H9 (cell line): ENCODE results near the gene LHPP. TPM values are rescaled to one million over a fixed set of nuclear protein-coding genes. Genes with fewer than 3 reads are reported as not detected.

Source experiments
- DNase-seq: peaks from one replicate; pipeline ENCODE4 v3.0.0-alpha.2; 2017
- H2AFZ ChIP-seq: one replicate; pipeline ENCODE4 v1.6.1; 2013; ENCODE audit warnings: mild to moderate bottlenecking, low read length, control low read depth, moderate library complexity
- H2AK5ac ChIP-seq: 2 replicates; pipeline ENCODE4 v1.6.1; 2013; ENCODE audit warnings: low read length, control low read depth, mixed read lengths; ENCODE audit not compliant: insufficient read length
- H2BK120ac ChIP-seq: one replicate; pipeline ENCODE4 v1.6.1; 2013; ENCODE audit warnings: low read depth, mild to moderate bottlenecking, low read length, control low read depth, inconsistent platforms; ENCODE audit not compliant: poor library complexity, severe bottlenecking
- H2BK12ac ChIP-seq: 2 replicates; pipeline ENCODE4 v1.6.1; 2013; ENCODE audit warnings: low read length, control low read depth, mixed read lengths, low read depth; ENCODE audit not compliant: insufficient read length
- H2BK15ac ChIP-seq: 2 replicates; pipeline ENCODE4 v1.6.1; 2013; ENCODE audit warnings: low read depth, low read length, control low read depth
- H2BK20ac ChIP-seq: one replicate; pipeline ENCODE4 v1.6.1; 2013; ENCODE audit warnings: low read depth, mild to moderate bottlenecking, low read length, control low read depth, inconsistent platforms; ENCODE audit not compliant: poor library complexity, severe bottlenecking
- H2BK5ac ChIP-seq: 2 replicates; pipeline ENCODE4 v1.6.1; 2013; ENCODE audit warnings: low read length, control low read depth, mixed read lengths; ENCODE audit not compliant: insufficient read length
- H3K14ac ChIP-seq: 2 replicates; pipeline ENCODE4 v1.6.1; 2013; ENCODE audit warnings: low read length, control low read depth; ENCODE audit not compliant: insufficient read depth
- H3K18ac ChIP-seq: 2 replicates; pipeline ENCODE4 v1.6.1; 2013; ENCODE audit warnings: low read depth, mild to moderate bottlenecking, mixed read lengths, low read length, control low read depth; ENCODE audit not compliant: insufficient read length
- H3K23ac ChIP-seq: 2 replicates; pipeline ENCODE4 v1.6.1; 2013; ENCODE audit warnings: low read length, control low read depth, mixed read lengths, low read depth; ENCODE audit not compliant: insufficient read length
- H3K23me2 ChIP-seq: 2 replicates; pipeline ENCODE4 v1.6.1; 2013; ENCODE audit warnings: low read depth, mild to moderate bottlenecking, mixed read lengths, low read length, control low read depth; ENCODE audit not compliant: insufficient read length, poor library complexity, severe bottlenecking
- H3K27ac ChIP-seq: 2 replicates; pipeline ENCODE4 v1.5.1; 2013; ENCODE audit warnings: low read length, control low read depth, mixed read lengths, low read depth; ENCODE audit not compliant: insufficient read length
- H3K27me3 ChIP-seq: 2 replicates; pipeline ENCODE4 v1.6.1; 2013; ENCODE audit warnings: low read length, control low read depth, inconsistent platforms; ENCODE audit not compliant: insufficient read depth
- H3K4ac ChIP-seq: 2 replicates; pipeline ENCODE4 v1.6.1; 2013; ENCODE audit warnings: low read depth, mild to moderate bottlenecking, control low read depth, inconsistent platforms, low read length, moderate library complexity
- H3K4me1 ChIP-seq: 2 replicates; pipeline ENCODE4 v1.6.1; 2013; ENCODE audit warnings: low read length, control low read depth, inconsistent platforms; ENCODE audit not compliant: insufficient read depth
- H3K4me2 ChIP-seq: 2 replicates; pipeline ENCODE4 v1.6.1; 2013; ENCODE audit warnings: low read length, control low read depth, mixed read lengths; ENCODE audit not compliant: insufficient read length, insufficient read depth
- H3K56ac ChIP-seq: 2 replicates; pipeline ENCODE4 v1.6.1; 2013; ENCODE audit warnings: low read depth, mild to moderate bottlenecking, mixed read lengths, low read length, control low read depth; ENCODE audit not compliant: insufficient read length
- H3K79me1 ChIP-seq: 2 replicates; pipeline ENCODE4 v1.6.1; 2013; ENCODE audit warnings: low read depth, mild to moderate bottlenecking, moderate library complexity, low read length, control low read depth, inconsistent platforms; ENCODE audit not compliant: insufficient read depth, poor library complexity, severe bottlenecking
- H3K79me2 ChIP-seq: 2 replicates; pipeline ENCODE4 v1.6.1; 2013; ENCODE audit warnings: low read length, control low read depth, inconsistent platforms; ENCODE audit not compliant: insufficient read depth
- H3K9ac ChIP-seq: 2 replicates; pipeline ENCODE4 v1.6.1; 2013; ENCODE audit warnings: low read length, control low read depth, mixed read lengths; ENCODE audit not compliant: insufficient read length; ENCODE audit errors: extremely low read depth
- H3K9me3 ChIP-seq: one replicate; pipeline ENCODE4 v1.6.1; 2013; ENCODE audit warnings: low read depth, low read length, inconsistent platforms; ENCODE audit not compliant: control insufficient read depth
- H3T11ph ChIP-seq: one replicate; pipeline ENCODE4 v1.6.1; 2013; ENCODE audit warnings: mild to moderate bottlenecking, low read length, control low read depth, inconsistent platforms
- H4K20me1 ChIP-seq: one replicate; pipeline ENCODE4 v1.6.1; 2013; ENCODE audit not compliant: control insufficient read depth, insufficient read length, insufficient read depth
- H4K5ac ChIP-seq: 2 replicates; pipeline ENCODE4 v1.6.1; 2013; ENCODE audit warnings: low read depth, mild to moderate bottlenecking, mixed read lengths, low read length, control low read depth; ENCODE audit not compliant: insufficient read length
- H4K8ac ChIP-seq: replicated peaks from 2 replicates; pipeline ENCODE4 v1.6.1; 2013; ENCODE audit warnings: low read length, control low read depth, mixed read lengths, low read depth; ENCODE audit not compliant: insufficient read length
- H4K91ac ChIP-seq: 2 replicates; pipeline ENCODE4 v1.6.1; 2013; ENCODE audit warnings: low read depth, mild to moderate bottlenecking, moderate library complexity, mixed read lengths, low read length, control low read depth; ENCODE audit not compliant: insufficient read length
- H3K27ac Mint-ChIP-seq, 3 experiments: 2 replicates in 2 of 3; 3 replicates in 1 of 3; pipeline ENCODE4 v1.8.0; 2020 to 2021; ENCODE audit warnings: mixed read lengths in 3 of 3, mild to moderate bottlenecking in 1 of 3, moderate library complexity in 1 of 3
- H3K27me3 Mint-ChIP-seq: 2 replicates; pipeline ENCODE4 v1.8.0; 2021; ENCODE audit warnings: low read depth, mild to moderate bottlenecking, moderate library complexity, mixed read lengths
- H3K36me3 Mint-ChIP-seq, 3 experiments: 2 replicates in 2 of 3; 3 replicates in 1 of 3; pipeline ENCODE4 v1.8.0; 2020 to 2021; ENCODE audit warnings: low read depth in 3 of 3, mixed read lengths in 3 of 3; ENCODE audit not compliant: insufficient read depth in 1 of 3
- H3K4me1 Mint-ChIP-seq, 2 experiments: 2 replicates each; pipeline ENCODE4 v1.8.0; 2020; ENCODE audit warnings: mixed read lengths in 2 of 2
- H3K4me3 Mint-ChIP-seq, 2 experiments: 2 replicates in 1 of 2; 3 replicates in 1 of 2; pipeline ENCODE4 v1.8.0; 2020 to 2021; ENCODE audit warnings: mild to moderate bottlenecking in 2 of 2, mixed read lengths in 2 of 2, moderate library complexity in 1 of 2
- H3K9me3 Mint-ChIP-seq, 2 experiments: 2 replicates in 1 of 2; 3 replicates in 1 of 2; pipeline ENCODE4 v1.8.0; 2020; ENCODE audit warnings: mild to moderate bottlenecking in 2 of 2, mixed read lengths in 2 of 2, moderate library complexity in 1 of 2
- WGBS: extraction: QIAGEN DNeasy Blood & Tissue Kit; methylation state at CpG from one replicate; pipeline ENCODE4 v1.1.7; 2013; ENCODE audit warnings: missing lambda C conversion rate, low lambda C conversion rate, mixed read lengths; ENCODE audit not compliant: insufficient read length; ENCODE audit errors: extremely low coverage; 5-methylcytosine and 5-hydroxymethylcytosine counted together
- total RNA-seq: library from RNA; stranded (reverse); gene quantifications from 2 replicates; pipeline ENCODE4 v1.2.1, GENCODE V29; 2021
- TF ChIP-seq, protein P1 (sequence below): fragments of 200-600 bp; sonication (generic); conservative IDR thresholded peaks from 3 replicates; pipeline ENCODE4 v1.8.0; 2021; ENCODE audit warnings: antibody characterized with exemption, mild to moderate bottlenecking

The LHPP gene
- total RNA-seq, 1 experiment from 2014 or later, result 29.6 TPM

DNA sequence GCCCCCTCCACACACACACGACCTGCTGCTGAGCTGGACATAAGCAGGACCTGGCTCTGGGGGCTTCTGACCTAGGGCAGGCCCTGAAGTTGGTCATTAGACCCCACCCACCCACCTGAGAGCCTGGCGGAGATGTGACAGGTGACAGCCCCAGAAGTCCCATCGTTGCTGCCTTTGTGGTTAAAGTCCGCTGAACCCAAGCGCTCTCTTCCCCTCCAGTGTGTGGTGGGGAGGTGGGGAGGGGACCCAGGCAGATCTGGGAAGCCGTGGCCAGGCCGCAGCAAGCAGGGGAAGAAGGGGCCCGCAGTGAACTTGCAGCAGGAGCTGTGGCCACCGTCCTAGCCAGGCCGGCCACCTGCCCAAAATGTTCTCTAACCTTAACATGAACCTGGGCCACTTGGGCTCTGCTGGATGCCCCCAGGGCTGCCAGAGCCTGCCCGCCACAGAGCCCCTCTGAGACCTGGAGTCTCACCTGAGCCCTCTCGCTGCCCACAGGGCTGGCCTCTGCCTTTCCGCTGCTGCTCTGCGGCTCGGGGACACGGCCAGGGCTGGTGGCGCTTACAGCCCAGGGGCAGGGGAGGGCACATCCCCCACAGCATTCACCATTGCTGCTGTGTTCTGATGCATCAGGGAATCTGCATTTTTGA lies 65.1 kb downstream of the LHPP start:
- Histone ChIP-seq H3K9ac (no peak overlapping the region), H2BK5ac (no peak overlapping the region), H4K91ac (no peak overlapping the region), H3K27ac (no peak overlapping the region), H2AK5ac (no peak overlapping the region), H3K4me1 (no peaks in the 10 kb centered on the region), H3K79me1 (no peaks in the 10 kb centered on the region), H4K20me1 (no peaks in the 10 kb centered on the region), H2AFZ (no peak overlapping the region), H3K18ac (no peak overlapping the region), H2BK15ac (no peak overlapping the region), H2BK12ac (no peak overlapping the region), H2BK120ac (no peak overlapping the region), H2BK20ac (no peak overlapping the region), H3T11ph (no peak overlapping the region), H4K8ac (no peak overlapping the region), H3K27me3 (no peaks in the 10 kb centered on the region), H3K4ac (no peak overlapping the region), H3K4me2 (no peak overlapping the region), H3K14ac (no peak overlapping the region), H3K23me2 (no peaks in the 10 kb centered on the region), H3K23ac (no peak overlapping the region), H4K5ac (no peak overlapping the region), H3K79me2 (no peaks in the 10 kb centered on the region), H3K9me3 (no peaks in the 10 kb centered on the region), H3K56ac (no peak overlapping the region)
- WGBS, result no CpG with 5 or more reads among the region's 17 CpGs
- Mint-ChIP-seq H3K4me3 (no peak overlapping the region), H3K9me3 (no peaks in the 10 kb centered on the region), H3K4me1 (peaks cover 5 to 32% of the 10 kb centered on the region in 2 experiments), H3K36me3 (no peaks in the 10 kb centered on the region), H3K27me3 (no peaks in the 10 kb centered on the region; the same call in 1 of the 2 replicates), H3K27ac (no peak overlapping the region)
- TF ChIP-seq, protein P1, sequence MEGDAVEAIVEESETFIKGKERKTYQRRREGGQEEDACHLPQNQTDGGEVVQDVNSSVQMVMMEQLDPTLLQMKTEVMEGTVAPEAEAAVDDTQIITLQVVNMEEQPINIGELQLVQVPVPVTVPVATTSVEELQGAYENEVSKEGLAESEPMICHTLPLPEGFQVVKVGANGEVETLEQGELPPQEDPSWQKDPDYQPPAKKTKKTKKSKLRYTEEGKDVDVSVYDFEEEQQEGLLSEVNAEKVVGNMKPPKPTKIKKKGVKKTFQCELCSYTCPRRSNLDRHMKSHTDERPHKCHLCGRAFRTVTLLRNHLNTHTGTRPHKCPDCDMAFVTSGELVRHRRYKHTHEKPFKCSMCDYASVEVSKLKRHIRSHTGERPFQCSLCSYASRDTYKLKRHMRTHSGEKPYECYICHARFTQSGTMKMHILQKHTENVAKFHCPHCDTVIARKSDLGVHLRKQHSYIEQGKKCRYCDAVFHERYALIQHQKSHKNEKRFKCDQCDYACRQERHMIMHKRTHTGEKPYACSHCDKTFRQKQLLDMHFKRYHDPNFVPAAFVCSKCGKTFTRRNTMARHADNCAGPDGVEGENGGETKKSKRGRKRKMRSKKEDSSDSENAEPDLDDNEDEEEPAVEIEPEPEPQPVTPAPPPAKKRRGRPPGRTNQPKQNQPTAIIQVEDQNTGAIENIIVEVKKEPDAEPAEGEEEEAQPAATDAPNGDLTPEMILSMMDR, result no peak
- DNase-seq, result no peak
